HepG2 (cell line): ENCODE data around the gene SMIM38. TPM values are rescaled to one million over a fixed set of nuclear protein-coding genes. Genes with fewer than 3 reads are reported as not detected.

Experiments
- ATAC-seq: fragments of 200-7000 bp; cut with Tn5 transposase; 3 replicates; pipeline ENCODE4 v1.9.1; 2020; ENCODE audit warnings: mild to moderate bottlenecking, moderate library complexity
- BruUV-seq: library from RNA; stranded (reverse); fragments of 400-500 nt; replicated peaks from 2 replicates; lab custom pipeline; 2021; lab: Mats Ljungman, UMichigan
- CTCF ChIA-PET: fragments of 300-600 bp; formaldehyde crosslinking; extraction: SDS; loops from one replicate; lab custom pipeline; 2021; ENCODE audit warnings: low total read pairs, inconsistent platforms, low intra/inter-chr PET ratio; lab: Yijun Ruan, JAX
- POLR2A ChIA-PET: fragments of 350-600 bp; sonication (Branson Sonifier 250); formaldehyde crosslinking; loops from one replicate; lab custom pipeline; 2020; ENCODE audit warnings: antibody characterized with exemption, inconsistent platforms; lab: Yijun Ruan, JAX
- DNase-seq: peaks from one replicate; pipeline ENCODE4 v3.0.0-alpha.2; 2015; ENCODE audit warnings: low spot score
- FAIRE-seq: peaks from 3 replicates; lab custom pipeline; 2011; peaks lifted over from hg19 to GRCh38; lab: Jason Lieb, UNC
- H2AFZ ChIP-seq: one replicate; pipeline ENCODE4 v1.6.1; 2011; ENCODE audit warnings: low read length, inconsistent platforms
- H3K27ac ChIP-seq: fragments of 300-600 bp; 3 replicates; pipeline ENCODE4 v1.8.0; 2011; ENCODE audit warnings: mixed run types, mild to moderate bottlenecking, mixed read lengths, low read length, inconsistent platforms; ENCODE audit not compliant: insufficient read depth; ENCODE audit errors: extremely low read length
- H3K27me3 ChIP-seq, 2 experiments: fragments of 200-600 bp in 1 of 2; 2 replicates in 1 of 2; 3 replicates in 1 of 2; pipeline versions ENCODE4 v1.6.0 to v1.8.0; 2011; ENCODE audit warnings: low read length in 2 of 2, mild to moderate bottlenecking in 2 of 2, moderate library complexity in 2 of 2, inconsistent platforms in 1 of 2; ENCODE audit not compliant: insufficient read depth in 2 of 2, control insufficient read depth in 1 of 2
- H3K36me3 ChIP-seq, 2 experiments: fragments of 200-600 bp in 1 of 2; replicated peaks in 1 of 2; 2 replicates in 1 of 2; 3 replicates in 1 of 2; pipeline versions ENCODE4 v1.5.1 to v1.8.0; 2011; ENCODE audit warnings: low read length in 2 of 2, inconsistent platforms in 1 of 2; ENCODE audit not compliant: insufficient read depth in 2 of 2, control insufficient read depth in 1 of 2
- H3K4me1 ChIP-seq: 2 replicates; pipeline ENCODE4 v1.5.1; 2012; ENCODE audit warnings: low read length, inconsistent platforms; ENCODE audit not compliant: insufficient read depth
- H3K4me2 ChIP-seq: 2 replicates; pipeline ENCODE4 v1.6.0; 2011; ENCODE audit warnings: low read depth, low read length, inconsistent platforms
- H3K4me3 ChIP-seq, 3 experiments: fragments of 200-600 bp in 1 of 3; sonication (generic), shearing (Covaris generic) in 1 of 3; replicated peaks in 1 of 3; 2 replicates each; pipeline ENCODE4 v1.5.1; 2011 to 2016; ENCODE audit warnings: low read length in 3 of 3, inconsistent platforms in 2 of 3, low read depth in 2 of 3, mild to moderate bottlenecking in 2 of 3, control low read depth in 1 of 3, mixed read lengths in 1 of 3; ENCODE audit not compliant: insufficient read depth in 1 of 3
- H3K79me2 ChIP-seq: one replicate; pipeline ENCODE4 v1.6.1; 2011; ENCODE audit warnings: low read length, inconsistent platforms; ENCODE audit not compliant: insufficient read depth
- H3K9ac ChIP-seq: 2 replicates; pipeline ENCODE4 v1.6.0; 2011; ENCODE audit warnings: mild to moderate bottlenecking, low read depth, low read length, inconsistent platforms; ENCODE audit not compliant: insufficient read depth
- H3K9me3 ChIP-seq: 2 replicates; pipeline ENCODE4 v1.5.1; 2012; ENCODE audit warnings: mild to moderate bottlenecking, low read length
- H4K20me1 ChIP-seq: 2 replicates; pipeline ENCODE4 v1.6.0; 2011; ENCODE audit warnings: inconsistent platforms, mild to moderate bottlenecking, low read length, moderate library complexity; ENCODE audit not compliant: insufficient read depth
- FOXP1 ChIP-seq, 2 experiments: fragments of 450-650 bp in 1 of 2; IDR thresholded peaks; 2 replicates each; pipeline ENCODE4 v1.6.1; 2017 to 2018; ENCODE audit warnings: antibody characterized with exemption in 1 of 2
- HMGA1 ChIP-seq: sonication (generic); formaldehyde crosslinking; conservative IDR thresholded peaks from 2 replicates; pipeline ENCODE4 v1.4.0; 2020; ENCODE audit warnings: missing genetic modification reagents
- MBD4 ChIP-seq: IDR thresholded peaks from 2 replicates; pipeline ENCODE4 v1.6.1; 2012; ENCODE audit warnings: low read length, inconsistent platforms, borderline replicate concordance
- REST ChIP-seq, 2 experiments: IDR thresholded peaks; 2 replicates each; pipeline ENCODE4 v1.6.1; 2011 to 2012; ENCODE audit warnings: low read length in 2 of 2, borderline replicate concordance in 1 of 2, low read depth in 1 of 2, mild to moderate bottlenecking in 1 of 2, moderate library complexity in 1 of 2
- SALL1 ChIP-seq: sonication (generic); formaldehyde crosslinking; IDR thresholded peaks from 2 replicates; pipeline ENCODE4 v1.8.0; 2022; ENCODE audit warnings: mild to moderate bottlenecking, missing genetic modification reagents
- TEAD3 ChIP-seq: optimal IDR thresholded peaks from 2 replicates; pipeline ENCODE3; 2016; ENCODE audit warnings: borderline replicate concordance
- ZBTB10 ChIP-seq: sonication (generic); formaldehyde crosslinking; IDR thresholded peaks from 2 replicates; pipeline ENCODE4 v1.4.0; 2020; ENCODE audit warnings: missing genetic modification reagents, borderline replicate concordance
- ZFP90 ChIP-seq: sonication (generic); formaldehyde crosslinking; IDR thresholded peaks from 2 replicates; pipeline ENCODE4 v1.8.0; 2022; ENCODE audit warnings: missing genetic modification reagents, mild to moderate bottlenecking, inconsistent platforms, borderline replicate concordance
- ZNF567 ChIP-seq: sonication (generic); formaldehyde crosslinking; IDR thresholded peaks from 2 replicates; pipeline ENCODE4 v1.8.1; 2023; ENCODE audit warnings: mild to moderate bottlenecking, missing genetic modification reagents, borderline replicate concordance
- ZNF589 ChIP-seq: sonication (generic); formaldehyde crosslinking; conservative IDR thresholded peaks from 2 replicates; pipeline ENCODE4 v1.8.0; 2022; ENCODE audit warnings: mild to moderate bottlenecking, moderate library complexity, missing genetic modification reagents
- WGBS: methylation state at CpG from one replicate; pipeline ENCODE4 v1.1.6; 2017; ENCODE audit warnings: low lambda C conversion rate; 5-methylcytosine and 5-hydroxymethylcytosine counted together
- in situ Hi-C: cut with HindIII; loops from 2 replicates; pipeline ENCODE4 v1.10.0; 2017; ENCODE audit warnings: low pct_unique_long_range_greater_than_20kb; ENCODE audit not compliant: extremely low pct_ligation_motif_present
- intact Hi-C: fragments of 100-400 bp; cut with micrococcal nuclease; formaldehyde crosslinking; loops from one replicate; pipeline ENCODE4 v1.10.0; 2022; ENCODE audit not compliant: unreplicated experiment
- polyA plus RNA-seq, 8 experiments: library from polyadenylated mRNA; depleted of rRNA in 3 of 8; stranded (reverse) in 7 of 8; unstranded in 1 of 8; fragments of >200 nt; fragmentation: Illumina TruSeq in 4 of 8; extraction: Trizol in 4 of 8; gene quantifications; 2 replicates each; pipeline versions ENCODE4 v1.2.1 to v1.2.3, GENCODE V29; 2011 to 2016; ENCODE audit warnings: low read depth in 4 of 8, missing spikeins in 1 of 8, mixed read lengths in 1 of 8; ENCODE audit not compliant: insufficient read depth in 1 of 8
- total RNA-seq, 5 experiments: library from RNA; depleted of rRNA; stranded (reverse); fragments of >200 nt; fragmentation: Illumina TruSeq; extraction: Trizol; gene quantifications; 2 replicates each; pipeline ENCODE4 v1.2.3, GENCODE V29; 2016; ENCODE audit warnings: low read depth in 1 of 5
- TF ChIP-seq, protein P1 (sequence below): sonication (generic); formaldehyde crosslinking; IDR thresholded peaks from 2 replicates; pipeline ENCODE4 v1.5.0; 2020; ENCODE audit warnings: missing genetic modification reagents
- TF ChIP-seq, protein P2 (sequence below): sonication (generic); formaldehyde crosslinking; IDR thresholded peaks from 2 replicates; pipeline ENCODE4 v1.4.0; 2020; ENCODE audit warnings: low read depth, mild to moderate bottlenecking, missing genetic modification reagents

SMIM38 gene
- total and polyA plus RNA-seq, 2 of the 13 experiments (the other 11 are each of a cell fraction or from before 2014, with no cell fraction given), result 0.30 to 0.40 TPM

DNA sequence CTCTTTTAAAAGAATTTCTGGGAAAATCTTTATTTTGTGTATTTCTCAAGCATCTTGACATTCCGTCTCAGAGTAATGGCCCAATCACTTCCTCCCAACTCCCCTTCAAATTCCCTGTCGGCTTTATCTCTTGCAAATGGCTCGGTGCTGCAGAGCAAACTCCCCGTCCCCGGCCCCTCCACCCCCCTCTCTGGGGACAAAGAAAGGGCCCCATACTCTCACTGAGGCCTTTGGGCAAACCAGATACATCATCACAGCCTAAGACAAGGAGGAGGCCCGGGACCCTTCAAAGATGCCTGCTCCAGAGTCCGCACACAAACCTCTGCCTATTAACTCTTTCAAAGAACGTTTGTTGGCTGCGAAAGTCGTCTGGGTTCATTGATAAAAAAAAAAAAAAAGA lies 3.9 kb upstream of the SMIM38 start (continued):
- TF ChIP-seq, protein P1, sequence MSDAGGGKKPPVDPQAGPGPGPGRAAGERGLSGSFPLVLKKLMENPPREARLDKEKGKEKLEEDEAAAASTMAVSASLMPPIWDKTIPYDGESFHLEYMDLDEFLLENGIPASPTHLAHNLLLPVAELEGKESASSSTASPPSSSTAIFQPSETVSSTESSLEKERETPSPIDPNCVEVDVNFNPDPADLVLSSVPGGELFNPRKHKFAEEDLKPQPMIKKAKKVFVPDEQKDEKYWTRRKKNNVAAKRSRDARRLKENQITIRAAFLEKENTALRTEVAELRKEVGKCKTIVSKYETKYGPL, result no peak
- TF ChIP-seq ZNF567 (CRISPR knock-in tag) (no peak), ZFP90 (CRISPR knock-in tag) (no peak), HMGA1 (CRISPR knock-in tag) (no peak), FOXP1 (IDR thresholded peaks at IDR 0.05) (no peak), FOXP1 (CRISPR knock-in tag; IDR thresholded peaks at IDR 0.05) (no peak), ZNF589 (no peak), MBD4 (no peak), TEAD3 (CRISPR knock-in tag) (no peak)
- TF ChIP-seq, protein P2, sequence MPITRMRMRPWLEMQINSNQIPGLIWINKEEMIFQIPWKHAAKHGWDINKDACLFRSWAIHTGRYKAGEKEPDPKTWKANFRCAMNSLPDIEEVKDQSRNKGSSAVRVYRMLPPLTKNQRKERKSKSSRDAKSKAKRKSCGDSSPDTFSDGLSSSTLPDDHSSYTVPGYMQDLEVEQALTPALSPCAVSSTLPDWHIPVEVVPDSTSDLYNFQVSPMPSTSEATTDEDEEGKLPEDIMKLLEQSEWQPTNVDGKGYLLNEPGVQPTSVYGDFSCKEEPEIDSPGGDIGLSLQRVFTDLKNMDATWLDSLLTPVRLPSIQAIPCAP (CRISPR knock-in tag), result no peak

DNA sequence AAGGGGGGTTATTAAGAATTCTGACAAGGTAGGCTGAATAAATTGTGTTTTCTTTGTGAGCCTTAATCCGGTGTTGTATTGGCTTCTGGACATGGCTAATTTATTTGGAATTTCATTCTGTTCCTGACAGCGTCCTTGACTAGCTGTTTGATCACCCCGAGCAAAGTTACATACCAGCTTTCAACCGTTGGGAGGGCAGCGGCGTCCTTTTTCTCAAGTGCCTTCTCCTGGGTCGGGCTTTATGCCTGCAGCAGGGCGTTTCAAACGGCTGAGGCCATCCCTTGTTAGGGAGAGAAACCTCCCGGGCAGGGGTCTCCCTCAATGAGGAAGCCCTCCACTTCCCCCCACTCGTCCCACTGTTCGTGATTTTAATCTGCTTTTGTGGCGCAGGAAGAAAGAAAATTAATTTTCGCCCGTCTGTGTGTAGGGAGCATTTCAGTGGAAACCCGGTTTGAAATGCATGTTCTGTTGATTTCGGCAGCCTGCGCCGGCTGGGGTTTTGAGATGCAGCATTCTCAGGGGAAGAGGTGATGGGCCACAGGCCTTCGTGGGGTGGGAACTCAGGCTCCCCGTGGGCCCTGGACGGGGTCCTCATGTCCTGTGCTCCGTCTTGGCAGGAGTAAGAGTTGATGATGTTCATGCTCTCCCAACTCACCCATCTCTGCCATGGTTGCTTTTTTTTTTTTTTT lies 2.9 kb upstream of the SMIM38 start:
- WGBS, result 51% methylated on average over 23 of the region's 23 CpGs
- no peak overlapping the region for H2AFZ ChIP-seq
- 0 out of 2 replicates have a peak overlapping the region, but pooled peaks have one; percentile 15 for H3K4me2 ChIP-seq
- no peaks in the 10 kb centered on the region for H3K27me3 ChIP-seq
- ATAC-seq (no peak), DNase-seq (peak; percentile 62), FAIRE-seq (no peak)
- peaks cover 56% of the 10 kb centered on the region for H3K4me1 ChIP-seq
- H3K79me2 ChIP-seq, result no peaks in the 10 kb centered on the region
- H4K20me1 ChIP-seq, result no peaks in the 10 kb centered on the region
- no peak overlapping the region for H3K9ac ChIP-seq
- H3K9me3 ChIP-seq, result no peaks in the 10 kb centered on the region
- no TSS peak for BruUV-seq
- no peak overlapping the region for H3K27ac ChIP-seq
- ChIA-PET POLR2A (no interaction called here), CTCF (no interaction called here)
- no peaks in the 10 kb centered on the region for H3K36me3 ChIP-seq
- intact Hi-C loops (no loop called here), in situ Hi-C loops (no loop called here)
- no peak overlapping the region for H3K4me3 ChIP-seq
- TF ChIP-seq REST (IDR thresholded peaks at IDR 0.05; ENCODE audit: borderline replicate concordance in 1 of 2, low read depth in 1 of 2, low read length in 2 of 2) (no peak), SALL1 (CRISPR knock-in tag) (peak; percentile 16; the same call in 1 of the 2 replicates), ZBTB10 (CRISPR knock-in tag) (no peak)
